Rectal smooth muscle tissue (tissue), 1 donor: Measurements from ENCODE around the gene FPR2.

Experiments used
- H3K27ac ChIP-seq: one replicate; pipeline ENCODE4 v1.7.0; 2013; ENCODE audit warnings: low read depth, low read length, inconsistent platforms
- H3K27me3 ChIP-seq: one replicate; pipeline ENCODE4 v1.7.0; 2013; ENCODE audit warnings: low read length; ENCODE audit not compliant: control insufficient read depth, insufficient read depth
- H3K36me3 ChIP-seq: one replicate; pipeline ENCODE4 v1.7.0; 2013; ENCODE audit warnings: low read length; ENCODE audit not compliant: control insufficient read depth, insufficient read depth
- H3K4me1 ChIP-seq: one replicate; pipeline ENCODE4 v1.7.0; 2013; ENCODE audit warnings: low read length; ENCODE audit not compliant: control insufficient read depth, insufficient read depth
- H3K4me3 ChIP-seq: one replicate; pipeline ENCODE4 v1.7.0; 2013; ENCODE audit warnings: low read length
- H3K9ac ChIP-seq: one replicate; pipeline ENCODE4 v1.7.0; 2013; ENCODE audit warnings: low read length

The FPR2 gene

DNA sequence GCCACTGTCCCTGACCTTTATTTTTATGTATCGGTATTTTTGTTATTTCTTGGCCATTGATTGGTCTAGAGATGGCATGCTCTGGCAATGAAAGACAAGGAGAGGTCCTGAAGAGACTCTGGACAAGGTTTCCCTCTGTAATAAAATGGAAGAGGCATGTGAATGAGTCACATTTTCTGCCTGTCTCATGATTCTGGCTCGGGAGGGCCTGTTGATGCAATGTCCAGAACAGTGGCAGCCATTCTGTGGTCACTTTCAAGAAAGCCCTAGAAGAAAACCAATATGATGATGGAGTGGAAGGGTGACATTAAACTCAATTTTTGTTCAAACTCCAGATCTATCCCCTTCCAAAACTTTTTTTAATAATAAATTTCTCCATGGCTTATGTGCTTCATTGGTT is 32.0 kb downstream of the FPR2 start:
- no peak overlapping the region for H3K27ac ChIP-seq
- no peak overlapping the region for H3K4me3 ChIP-seq
- H3K36me3 ChIP-seq, result no peaks in the 10 kb centered on the region
- H3K9ac ChIP-seq, result no peak overlapping the region
- no peaks in the 10 kb centered on the region for H3K4me1 ChIP-seq
- no peaks in the 10 kb centered on the region for H3K27me3 ChIP-seq

DNA sequence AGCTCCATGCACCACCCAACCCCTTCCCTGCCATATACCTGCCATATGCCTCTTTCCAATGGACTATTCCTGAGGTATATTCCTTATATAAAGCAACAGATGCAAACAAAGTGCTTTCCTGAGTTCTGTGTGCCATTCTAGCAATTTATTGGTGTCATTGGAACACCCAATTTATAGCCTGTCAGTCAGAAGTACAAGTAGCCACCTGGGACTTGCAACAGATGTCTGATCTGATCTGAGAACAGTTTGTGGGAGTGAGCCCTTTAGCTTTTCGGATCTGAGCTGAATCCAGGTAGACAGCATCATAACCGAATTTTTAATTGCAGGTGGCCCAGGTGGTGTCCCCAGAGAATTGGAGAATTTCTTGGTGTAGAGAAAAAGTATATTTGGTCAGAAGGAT is 33.0 kb downstream of the FPR2 start:
- Histone ChIP-seq H3K27me3 (no peaks in the 10 kb centered on the region), H3K27ac (no peak overlapping the region), H3K4me3 (no peak overlapping the region), H3K9ac (no peak overlapping the region), H3K4me1 (no peaks in the 10 kb centered on the region), H3K36me3 (no peaks in the 10 kb centered on the region)

- Histone ChIP-seq H3K36me3 (no peaks in the 10 kb centered on the region), H3K27ac (no peak within 1 kb of the TSS), H3K9ac (no peak within 1 kb of the TSS), H3K4me3 (no peak within 1 kb of the TSS), H3K4me1 (peaks cover 9% of the 10 kb centered on the region), H3K27me3 (no peaks in the 10 kb centered on the region)
Observed at GRCh38 chr19:51794885-51795490, 34.0 kb downstream of the FPR2 start, which contains the start of gene FPR3. Gene FPR3 (plus strand): TSS chr19:51795157. CDS start chr19:51823749, 28,592 bp downstream.

GRCh38 chr19:51796195-51796679 is 35.3 kb downstream of the FPR2 start:
- H3K4me1 ChIP-seq, result peaks cover 9% of the 10 kb centered on the region
- H3K27ac ChIP-seq, result peak overlapping the region; percentile 0
- H3K36me3 ChIP-seq, result no peaks in the 10 kb centered on the region
- H3K27me3 ChIP-seq, result no peaks in the 10 kb centered on the region
- H3K4me3 ChIP-seq, result no peak overlapping the region
- H3K9ac ChIP-seq, result no peak overlapping the region

- Histone ChIP-seq H3K27ac (no peak overlapping the region), H3K27me3 (no peaks in the 10 kb centered on the region), H3K4me3 (no peak overlapping the region), H3K9ac (no peak overlapping the region), H3K4me1 (peaks cover 9% of the 10 kb centered on the region), H3K36me3 (no peaks in the 10 kb centered on the region)
Observed at GRCh38 chr19:51797480-51797879, 36.5 kb downstream of the FPR2 start.

DNA sequence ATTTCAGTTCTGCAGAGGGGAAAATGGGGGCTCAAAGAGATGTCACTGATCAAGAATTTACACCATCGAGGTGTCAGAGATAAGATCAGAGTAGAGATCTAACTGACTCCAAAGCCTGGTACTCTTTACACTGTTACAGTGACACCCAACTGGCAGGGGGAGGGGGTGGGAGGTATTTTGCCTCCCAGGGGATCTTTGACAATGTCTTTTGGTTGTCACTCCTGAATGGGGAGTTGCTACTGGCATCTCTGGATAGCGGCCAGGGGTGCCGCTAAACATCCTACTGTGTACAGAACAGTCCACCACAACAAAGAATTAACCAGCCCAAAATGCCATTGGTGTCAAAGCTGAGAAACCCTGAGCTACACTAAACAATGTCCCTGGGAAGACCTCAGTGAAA is 37.1 kb downstream of the FPR2 start:
- Histone ChIP-seq H3K36me3 (no peaks in the 10 kb centered on the region), H3K4me1 (peaks cover 9% of the 10 kb centered on the region), H3K4me3 (no peak overlapping the region), H3K27ac (no peak overlapping the region), H3K27me3 (no peaks in the 10 kb centered on the region), H3K9ac (no peak overlapping the region)

- Histone ChIP-seq H3K27me3 (no peaks in the 10 kb centered on the region), H3K9ac (no peak overlapping the region), H3K36me3 (no peaks in the 10 kb centered on the region), H3K27ac (peak overlapping the region; percentile 36), H3K4me1 (peaks cover 9% of the 10 kb centered on the region), H3K4me3 (peak overlapping the region; percentile 0)
Observed at GRCh38 chr19:51799034-51799773, 38.2 kb downstream of the FPR2 start.

GRCh38 chr19:51799774-51800472 is 38.9 kb downstream of the FPR2 start:
- no peaks in the 10 kb centered on the region for H3K27me3 ChIP-seq
- no peaks in the 10 kb centered on the region for H3K36me3 ChIP-seq
- H3K27ac ChIP-seq, result peak overlapping the region; percentile 36
- peak overlapping the region; percentile 0 for H3K4me3 ChIP-seq
- no peak overlapping the region for H3K9ac ChIP-seq
- peaks cover 9% of the 10 kb centered on the region for H3K4me1 ChIP-seq

GRCh38 chr19:51800473-51801244 is 39.7 kb downstream of the FPR2 start:
- Histone ChIP-seq H3K9ac (no peak overlapping the region), H3K4me1 (peaks cover 9% of the 10 kb centered on the region), H3K4me3 (no peak overlapping the region), H3K36me3 (no peaks in the 10 kb centered on the region), H3K27me3 (no peaks in the 10 kb centered on the region), H3K27ac (no peak overlapping the region)

GRCh38 chr19:51802775-51803174 is 41.8 kb downstream of the FPR2 start:
- Histone ChIP-seq H3K4me1 (peaks cover 9% of the 10 kb centered on the region), H3K9ac (no peak overlapping the region), H3K36me3 (no peaks in the 10 kb centered on the region), H3K4me3 (no peak overlapping the region), H3K27me3 (no peaks in the 10 kb centered on the region), H3K27ac (no peak overlapping the region)

DNA sequence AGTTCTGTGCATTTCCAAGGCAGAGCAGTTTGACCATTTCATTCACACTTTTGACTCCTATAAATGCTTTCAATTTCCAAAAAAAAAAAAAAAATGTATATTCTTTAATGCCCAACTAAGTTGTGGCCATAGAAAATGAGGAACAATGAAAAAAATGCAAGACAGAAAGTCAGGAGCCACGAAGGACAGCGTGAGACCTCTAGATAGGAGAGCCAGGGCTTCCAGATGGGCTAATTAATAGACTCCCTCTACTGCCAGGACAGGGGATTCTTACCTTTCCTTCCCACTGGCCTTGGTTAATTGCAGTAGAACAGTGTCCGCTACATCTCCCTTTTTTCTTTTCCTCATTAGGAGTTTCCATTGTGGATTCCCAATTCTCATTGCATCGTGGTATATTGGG is 42.5 kb downstream of the FPR2 start:
- H3K27ac ChIP-seq, result no peak overlapping the region

DNA sequence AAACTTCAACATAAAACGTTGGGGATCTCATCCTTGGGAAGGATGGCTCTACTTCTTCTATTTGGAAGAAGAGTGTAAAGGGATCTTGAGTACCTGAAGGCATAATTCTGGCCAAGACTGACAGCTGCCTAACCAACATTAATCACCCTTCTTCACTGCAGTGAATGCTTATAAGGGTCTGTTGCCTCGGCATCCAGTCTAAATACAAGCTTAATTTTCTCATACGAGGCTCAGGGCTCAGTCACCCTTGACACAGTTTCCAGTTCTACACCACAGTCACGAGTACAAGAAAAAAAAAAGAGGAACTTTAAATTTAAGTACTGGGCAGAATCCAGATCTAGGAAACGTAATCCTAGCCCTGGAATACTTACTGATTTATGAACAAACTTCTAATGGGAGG is 43.0 kb downstream of the FPR2 start:
- no peak overlapping the region for H3K9ac ChIP-seq
- peaks cover 9% of the 10 kb centered on the region for H3K4me1 ChIP-seq
- no peak overlapping the region for H3K27ac ChIP-seq
- no peaks in the 10 kb centered on the region for H3K27me3 ChIP-seq
- H3K4me3 ChIP-seq, result no peak overlapping the region
- no peaks in the 10 kb centered on the region for H3K36me3 ChIP-seq

More for the DNA sequence above, 42.5 kb downstream of the FPR2 start:
- Histone ChIP-seq H3K9ac (no peak overlapping the region), H3K27me3 (no peaks in the 10 kb centered on the region), H3K4me1 (peaks cover 9% of the 10 kb centered on the region), H3K36me3 (no peaks in the 10 kb centered on the region), H3K4me3 (no peak overlapping the region)
